Neuronal stem cell (in vitro differentiated cells): Measurements from ENCODE around the gene ZNF219.

Experiments used
- DNase-seq: peaks from one replicate; pipeline ENCODE4 v3.0.0-alpha.2; 2013; ENCODE audit warnings: low spot score
- H2AFZ ChIP-seq: one replicate; pipeline ENCODE4 v1.6.1; 2013; ENCODE audit warnings: mild to moderate bottlenecking, low read length, inconsistent platforms
- H2AK5ac ChIP-seq: 2 replicates; pipeline ENCODE4 v1.6.1; 2013; ENCODE audit warnings: low read depth, mild to moderate bottlenecking, inconsistent platforms, low read length, moderate library complexity, mixed read lengths
- H2BK120ac ChIP-seq: 2 replicates; pipeline ENCODE4 v1.6.1; 2013; ENCODE audit warnings: low read depth, mild to moderate bottlenecking, inconsistent platforms, low read length, moderate library complexity, mixed read lengths
- H2BK12ac ChIP-seq: one replicate; pipeline ENCODE4 v1.6.1; 2013; ENCODE audit warnings: low read length, inconsistent platforms
- H2BK15ac ChIP-seq: 2 replicates; pipeline ENCODE4 v1.6.1; 2013; ENCODE audit warnings: mild to moderate bottlenecking, low read length, inconsistent platforms, mixed read lengths
- H2BK5ac ChIP-seq: one replicate; pipeline ENCODE4 v1.6.1; 2013; ENCODE audit warnings: inconsistent platforms, mild to moderate bottlenecking, low read length, moderate library complexity
- H3K14ac ChIP-seq: one replicate; pipeline ENCODE4 v1.6.1; 2013; ENCODE audit warnings: low read length, inconsistent platforms
- H3K18ac ChIP-seq: 2 replicates; pipeline ENCODE4 v1.6.1; 2013; ENCODE audit warnings: low read length, inconsistent platforms
- H3K23ac ChIP-seq: 2 replicates; pipeline ENCODE4 v1.6.1; 2013; ENCODE audit warnings: low read depth, mild to moderate bottlenecking, mixed read lengths, low read length, inconsistent platforms; ENCODE audit not compliant: poor library complexity
- H3K27ac ChIP-seq: replicated peaks from 3 replicates; pipeline ENCODE4 v1.5.1; 2013; ENCODE audit warnings: low read length, inconsistent platforms
- H3K27me3 ChIP-seq, 3 experiments: 2 replicates each; pipeline ENCODE4 v1.6.1; 2013; ENCODE audit warnings: low read length in 3 of 3, mild to moderate bottlenecking in 2 of 3, inconsistent platforms in 1 of 3, low read depth in 1 of 3, mixed read lengths in 1 of 3, moderate library complexity in 1 of 3; ENCODE audit not compliant: control insufficient read depth in 3 of 3, insufficient read depth in 3 of 3
- H3K36me3 ChIP-seq, 2 donors: replicated peaks in 1 of 2; 2 replicates each; pipeline ENCODE4 v1.6.1; 2013; ENCODE audit warnings: low read length in 2 of 2; ENCODE audit not compliant: control insufficient read depth in 2 of 2, insufficient read depth in 2 of 2
- H3K4ac ChIP-seq: 2 replicates; pipeline ENCODE4 v1.6.1; 2013; ENCODE audit warnings: inconsistent platforms, mild to moderate bottlenecking, low read length, moderate library complexity
- H3K4me1 ChIP-seq, 2 donors: 1 replicate in 1 of 2; 2 replicates in 1 of 2; pipeline ENCODE4 v1.6.1; 2013; ENCODE audit warnings: low read length in 2 of 2, low read depth in 1 of 2; ENCODE audit not compliant: control insufficient read depth in 2 of 2, insufficient read depth in 1 of 2
- H3K4me2 ChIP-seq: one replicate; pipeline ENCODE4 v1.6.1; 2013; ENCODE audit warnings: mild to moderate bottlenecking, low read length, inconsistent platforms; ENCODE audit not compliant: insufficient read depth, poor library complexity, severe bottlenecking
- H3K4me3 ChIP-seq, 2 donors: 2 replicates each; pipeline ENCODE4 v1.5.1; 2013; ENCODE audit warnings: low read length in 2 of 2, mild to moderate bottlenecking in 2 of 2, inconsistent platforms in 1 of 2, moderate library complexity in 1 of 2
- H3K79me1 ChIP-seq: one replicate; pipeline ENCODE4 v1.6.1; 2013; ENCODE audit warnings: low read depth, mild to moderate bottlenecking, inconsistent platforms, low read length, moderate library complexity
- H3K9ac ChIP-seq: one replicate; pipeline ENCODE4 v1.6.1; 2013; ENCODE audit warnings: mild to moderate bottlenecking, low read depth, low read length, inconsistent platforms; ENCODE audit not compliant: poor library complexity
- H3K9me3 ChIP-seq, 2 donors: replicated peaks in 1 of 2; 2 replicates each; pipeline versions ENCODE3 to v1.6.1; 2013; ENCODE audit warnings: low read length in 2 of 2, mild to moderate bottlenecking in 2 of 2, inconsistent platforms in 1 of 2, low read depth in 1 of 2, mixed read lengths in 1 of 2, moderate library complexity in 1 of 2; ENCODE audit not compliant: control insufficient read depth in 2 of 2, insufficient read depth in 1 of 2
- H4K8ac ChIP-seq: one replicate; pipeline ENCODE4 v1.6.1; 2013; ENCODE audit warnings: low read depth, mild to moderate bottlenecking, inconsistent platforms, low read length, moderate library complexity
- H4K91ac ChIP-seq: one replicate; pipeline ENCODE4 v1.6.1; 2013; ENCODE audit warnings: low read length, low read depth, mild to moderate bottlenecking, inconsistent platforms; ENCODE audit not compliant: poor library complexity
- WGBS, 2 donors: extraction: QIAGEN DNeasy Blood & Tissue Kit; methylation state at CpG; one replicate each; pipeline ENCODE4 v1.1.7; 2013; ENCODE audit warnings: missing lambda C conversion rate in 2 of 2, mixed read lengths in 1 of 2; ENCODE audit not compliant: insufficient read length in 2 of 2, insufficient replicate concordance in 1 of 2; ENCODE audit errors: extremely low coverage in 2 of 2; 5-methylcytosine and 5-hydroxymethylcytosine counted together

The ZNF219 gene

GRCh38 chr14:21118933-21119332, 20.5 kb upstream of the ZNF219 start:
- H3K4me1 ChIP-seq: no peaks in the 10 kb centered on the region
- no peak for DNase-seq
- H4K91ac ChIP-seq: no peak overlapping the region
- H2BK12ac ChIP-seq: no peak overlapping the region
- WGBS, 2 donors: no CpG with 5 or more reads among the region's 3 CpGs
- H3K27ac ChIP-seq: no peak overlapping the region
- no peak overlapping the region for H3K14ac ChIP-seq
- H2AFZ ChIP-seq: no peak overlapping the region
- no peaks in the 10 kb centered on the region for H3K36me3 ChIP-seq
- H3K4me2 ChIP-seq: no peak overlapping the region
- no peaks in the 10 kb centered on the region for H3K79me1 ChIP-seq
- H2BK5ac ChIP-seq: no peak overlapping the region
- H2BK120ac ChIP-seq: no peak overlapping the region
- no peak overlapping the region for H3K23ac ChIP-seq
- H3K18ac ChIP-seq: no peak overlapping the region
- H3K9ac ChIP-seq: no peak overlapping the region
- no peak overlapping the region for H2AK5ac ChIP-seq
- peaks cover 0 to 8% (median 0%) of the 10 kb centered on the region in 3 experiments for H3K27me3 ChIP-seq
- no peak overlapping the region for H2BK15ac ChIP-seq
- H4K8ac ChIP-seq: no peak overlapping the region
- no peak overlapping the region for H3K4ac ChIP-seq
- H3K4me3 ChIP-seq: no peak overlapping the region
- H3K9me3 ChIP-seq: no peaks in the 10 kb centered on the region

- Histone ChIP-seq H4K8ac (no peak overlapping the region), H2AK5ac (no peak overlapping the region), H2BK15ac (no peak overlapping the region), H3K9me3 (no peaks in the 10 kb centered on the region), H3K4ac (no peak overlapping the region), H2BK12ac (no peak overlapping the region), H3K4me3 (no peak overlapping the region), H3K9ac (no peak overlapping the region), H3K36me3 (no peaks in the 10 kb centered on the region), H3K23ac (no peak overlapping the region), H2BK120ac (no peak overlapping the region), H3K4me1 (peaks cover 0 to 2% of the 10 kb centered on the region in 2 donors), H4K91ac (no peak overlapping the region), H3K18ac (no peak overlapping the region), H3K27me3 (no peaks in the 10 kb centered on the region), H3K14ac (no peak overlapping the region), H2AFZ (no peak overlapping the region), H3K4me2 (no peak overlapping the region), H2BK5ac (no peak overlapping the region), H3K79me1 (no peaks in the 10 kb centered on the region), H3K27ac (no peak overlapping the region)
- DNase-seq: no peak
- WGBS, 2 donors: no CpG with 5 or more reads among the region's 2 CpGs
Measured at GRCh38 chr14:21113369-21113768, 14.9 kb upstream of the ZNF219 start.

DNA sequence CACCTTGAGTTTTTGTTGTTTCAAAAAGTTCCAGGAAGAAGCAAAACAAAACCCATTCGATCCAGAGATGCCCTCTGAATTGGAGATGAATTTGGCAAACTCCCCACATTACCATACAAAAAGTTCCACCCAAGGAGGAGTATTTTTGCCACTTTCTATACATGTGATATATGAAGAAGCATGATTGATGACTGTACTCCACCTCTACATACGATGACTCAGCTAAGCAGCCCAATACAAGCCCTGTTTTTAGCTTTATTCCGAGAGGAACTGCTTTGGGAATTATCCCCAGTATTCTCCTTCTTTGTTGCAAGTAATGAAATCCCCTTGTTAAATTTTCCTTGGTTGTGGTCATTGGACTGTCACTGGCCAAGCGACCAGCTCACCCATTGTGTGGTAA, 13.8 kb upstream of the ZNF219 start:
- no peak overlapping the region for H3K9ac ChIP-seq
- H3K4me2 ChIP-seq: no peak overlapping the region
- no CpG with 5 or more reads among the region's 4 CpGs for WGBS, 2 donors
- H4K91ac ChIP-seq: no peak overlapping the region
- H3K27me3 ChIP-seq: no peaks in the 10 kb centered on the region
- H3K4me3 ChIP-seq: no peak overlapping the region
- H3K4ac ChIP-seq: no peak overlapping the region
- H2BK120ac ChIP-seq: no peak overlapping the region
- no peak overlapping the region for H2BK5ac ChIP-seq
- H3K27ac ChIP-seq: no peak overlapping the region
- no peak overlapping the region for H3K14ac ChIP-seq
- no peak for DNase-seq
- H3K4me1 ChIP-seq: peaks cover 0 to 2% of the 10 kb centered on the region in 2 donors
- no peaks in the 10 kb centered on the region for H3K79me1 ChIP-seq
- no peak overlapping the region for H2AK5ac ChIP-seq
- no peak overlapping the region for H2BK15ac ChIP-seq
- H3K36me3 ChIP-seq: no peaks in the 10 kb centered on the region
- H3K23ac ChIP-seq: no peak overlapping the region
- no peaks in the 10 kb centered on the region for H3K9me3 ChIP-seq
- H2AFZ ChIP-seq: no peak overlapping the region
- no peak overlapping the region for H2BK12ac ChIP-seq
- H4K8ac ChIP-seq: no peak overlapping the region
- no peak overlapping the region for H3K18ac ChIP-seq

DNA sequence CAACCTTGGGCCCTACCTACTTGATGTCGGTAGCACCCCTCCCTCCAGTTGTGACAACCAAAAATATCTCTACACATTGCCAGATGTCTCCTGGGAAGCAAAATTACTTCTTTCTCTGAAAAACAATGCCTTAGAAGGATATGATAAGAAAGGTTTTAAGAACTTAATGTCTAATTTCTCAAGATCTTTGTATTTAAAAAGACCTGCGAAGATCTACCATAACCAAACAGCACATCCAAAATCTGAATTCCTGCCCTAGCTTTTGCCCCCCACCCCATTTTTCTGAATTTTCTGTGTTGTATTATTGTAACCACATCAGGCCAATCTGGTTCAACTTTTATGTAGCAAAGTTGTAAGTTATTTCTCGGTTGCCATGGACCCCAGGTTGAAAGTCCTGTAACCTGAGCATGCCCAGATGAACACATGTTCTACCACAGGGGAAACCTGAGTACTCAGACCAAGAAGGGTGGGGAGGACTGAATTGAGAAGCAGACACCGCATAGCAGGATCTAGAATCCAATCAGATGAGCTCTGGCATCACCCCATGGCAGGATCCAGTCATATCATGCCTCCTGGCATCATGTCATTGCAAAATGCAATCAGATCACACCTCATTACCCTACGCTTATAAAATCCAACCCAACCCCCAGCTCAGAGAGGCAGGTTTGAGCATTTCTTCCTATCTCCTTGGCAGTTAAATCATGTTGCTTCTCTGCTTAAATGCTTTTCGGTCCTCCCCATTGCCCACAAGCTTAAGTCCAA, 11.1 kb upstream of the ZNF219 start:
- DNase-seq: no peak
- H3K23ac ChIP-seq: no peak overlapping the region
- no peak overlapping the region for H2BK5ac ChIP-seq
- H3K4ac ChIP-seq: no peak overlapping the region
- H2AFZ ChIP-seq: no peak overlapping the region
- no peak overlapping the region for H4K8ac ChIP-seq
- H2BK120ac ChIP-seq: no peak overlapping the region
- WGBS, 2 donors: no CpG with 5 or more reads among the region's 6 CpGs
- H2AK5ac ChIP-seq: no peak overlapping the region
- no peak overlapping the region for H2BK12ac ChIP-seq
- no peak overlapping the region for H3K9ac ChIP-seq
- H3K4me3 ChIP-seq: no peak overlapping the region
- no peak overlapping the region for H3K14ac ChIP-seq
- H3K18ac ChIP-seq: no peak overlapping the region
- no peak overlapping the region for H3K27ac ChIP-seq
- no peaks in the 10 kb centered on the region for H3K27me3 ChIP-seq
- H3K36me3 ChIP-seq: no peaks in the 10 kb centered on the region
- no peaks in the 10 kb centered on the region for H3K9me3 ChIP-seq
- H3K79me1 ChIP-seq: no peaks in the 10 kb centered on the region
- H3K4me2 ChIP-seq: no peak overlapping the region
- no peak overlapping the region for H2BK15ac ChIP-seq
- no peak overlapping the region for H4K91ac ChIP-seq
- peaks cover 12 to 19% of the 10 kb centered on the region in 2 donors for H3K4me1 ChIP-seq
